ENCODE data around the gene STK32B.
"Not testable (repeated sequence)": the region's sequence is repeated elsewhere in the genome, so short reads cannot be mapped to it uniquely, and the experiment has no call there.

Gene STK32B

GRCh38 chr4:5054532-5054931, 3.3 kb downstream of the STK32B start:
- in situ Hi-C loops (cut with MboI; ENCODE audit: low pct_unique_long_range_greater_than_20kb, low sequenced_read_pairs) = no loop called here
- no peak for DNase-seq

DNA sequence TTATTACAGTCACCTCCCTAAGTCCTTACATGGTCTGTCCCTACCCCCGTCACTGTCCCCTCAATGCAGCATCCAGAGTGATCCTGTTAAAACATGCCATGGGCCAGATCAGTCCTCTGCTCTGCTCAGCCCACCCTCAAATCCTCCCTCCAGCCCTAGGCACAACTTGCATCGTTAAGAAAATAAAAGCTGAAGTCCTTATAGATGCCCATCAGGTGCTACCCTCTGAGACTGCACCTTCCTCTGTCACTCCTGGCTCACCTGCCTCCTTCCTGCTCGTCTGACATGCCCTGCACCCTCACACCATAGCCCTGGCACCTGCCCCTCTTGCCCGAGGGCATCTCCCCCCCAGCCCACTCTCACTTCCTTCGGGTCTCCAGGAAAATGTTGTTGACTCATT, 4.1 kb downstream of the STK32B start:
- in situ Hi-C loops (cut with MboI; ENCODE audit: low pct_unique_long_range_greater_than_20kb, low sequenced_read_pairs) = no loop called here

DNA sequence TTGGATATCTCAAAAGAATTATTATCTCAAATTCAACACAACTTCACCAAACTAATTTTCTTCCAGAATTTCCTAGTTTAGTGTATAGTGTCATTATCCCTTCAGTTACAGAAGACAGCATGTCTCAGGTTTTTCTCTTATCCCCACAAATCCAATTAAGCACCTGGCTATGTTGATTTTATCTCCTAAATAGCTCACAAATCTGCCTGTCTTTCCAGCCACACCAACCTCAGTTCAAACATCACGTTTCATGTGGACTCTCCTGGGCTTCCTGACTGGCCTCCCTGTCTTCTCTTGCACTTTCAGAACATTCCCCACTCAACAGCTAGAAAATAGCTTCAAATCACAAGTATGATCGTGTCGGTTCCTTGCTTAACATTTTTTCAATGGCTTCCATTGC, 14.8 kb downstream of the STK32B start:
- no peak for DNase-seq
- in situ Hi-C loops (cut with MboI; ENCODE audit: low pct_unique_long_range_greater_than_20kb, low sequenced_read_pairs) = no loop called here

More for the DNA sequence above, 4.1 kb downstream of the STK32B start:
- DNase-seq = no peak

DNA sequence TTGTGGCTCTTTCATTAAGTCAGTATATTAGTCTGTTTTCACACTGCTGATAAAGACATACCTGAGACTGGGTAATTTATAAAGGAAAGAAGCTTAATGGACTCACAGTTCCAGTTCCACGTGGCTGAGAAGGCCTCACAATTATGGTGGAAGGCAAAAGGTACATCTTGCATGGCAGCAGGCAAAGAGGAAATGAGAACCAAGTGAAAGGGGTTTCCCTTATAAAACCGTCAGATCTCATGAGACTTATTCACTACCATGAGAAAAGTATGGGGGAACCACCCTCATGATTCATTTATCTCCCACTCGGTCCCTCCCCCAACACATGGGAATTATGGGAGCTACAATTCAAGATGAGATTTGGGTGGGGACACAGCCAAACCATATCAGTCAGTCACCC, 15.7 kb downstream of the STK32B start:
- in situ Hi-C loops (cut with MboI; ENCODE audit: low pct_unique_long_range_greater_than_20kb, low sequenced_read_pairs); DNase-seq: not testable (repeated sequence)

GRCh38 chr4:5067908-5068307, 16.6 kb downstream of the STK32B start:
- in situ Hi-C loops (cut with MboI; ENCODE audit: low pct_unique_long_range_greater_than_20kb, low sequenced_read_pairs) = no loop called here

DNA sequence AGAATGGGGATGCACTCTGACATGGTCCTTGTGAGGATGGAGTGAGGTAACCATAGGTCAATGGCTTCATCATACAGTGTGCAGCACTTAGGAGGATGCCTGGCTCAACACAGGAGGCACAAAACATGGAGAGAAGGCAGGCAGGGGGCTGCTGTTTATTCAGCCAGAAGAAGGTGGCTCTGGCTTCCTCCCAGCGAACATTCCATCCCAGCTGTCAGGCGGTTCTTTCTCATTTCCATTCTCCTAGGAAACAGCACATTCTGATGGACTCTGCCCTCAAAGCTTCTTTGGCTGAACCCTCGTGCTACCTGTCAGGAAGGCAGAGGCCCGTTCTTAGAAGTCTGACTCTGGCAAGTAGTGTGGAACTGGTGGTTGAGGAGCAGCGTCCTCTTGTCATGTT, 18.6 kb downstream of the STK32B start:
- in situ Hi-C loops (cut with MboI; ENCODE audit: low pct_unique_long_range_greater_than_20kb, low sequenced_read_pairs) = no loop called here
- no peak for DNase-seq

More at GRCh38 chr4:5067908-5068307, 16.6 kb downstream of the STK32B start:
- no peak for DNase-seq

DNA sequence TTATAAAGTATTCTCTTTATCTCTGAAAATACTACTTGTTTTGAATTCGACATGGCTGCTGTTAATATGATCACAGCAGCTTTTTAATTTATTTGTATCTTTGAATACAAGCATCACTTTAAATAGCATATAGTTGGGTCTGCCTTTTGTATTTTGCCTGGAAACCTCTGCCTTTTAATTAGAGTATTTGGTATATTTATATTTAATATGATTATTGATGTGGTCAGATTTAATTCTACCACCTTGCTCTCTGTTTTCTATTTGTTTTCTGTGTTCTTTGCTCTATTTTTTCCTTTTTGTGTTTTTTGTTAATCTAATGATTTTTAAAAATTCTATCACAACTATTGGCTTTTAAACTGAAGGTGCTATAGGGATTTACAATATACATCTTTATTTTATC, 21.7 kb downstream of the STK32B start:
- in situ Hi-C loops (cut with MboI; ENCODE audit: low pct_unique_long_range_greater_than_20kb, low sequenced_read_pairs) = no loop called here
- DNase-seq = no peak

DNA sequence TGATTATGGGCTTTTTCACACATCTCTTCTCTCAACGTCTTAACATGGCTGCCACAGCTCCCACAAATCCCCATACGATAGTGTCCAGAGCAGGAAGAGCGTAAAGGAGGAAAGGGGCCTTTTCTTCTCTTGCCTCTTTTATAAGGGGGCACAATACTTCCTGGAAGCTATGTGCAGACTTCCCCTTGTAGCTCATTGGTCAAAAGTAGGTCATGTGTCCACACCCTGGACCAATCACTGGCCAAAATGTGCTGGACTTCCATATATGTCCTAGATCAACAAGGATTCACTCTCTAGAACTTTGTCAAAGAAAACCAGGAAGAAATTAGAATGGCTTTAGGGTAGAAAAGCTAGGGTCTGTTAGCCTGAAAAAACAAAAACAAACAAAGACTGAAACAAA, 26.7 kb downstream of the STK32B start:
- in situ Hi-C loops (cut with MboI; ENCODE audit: low pct_unique_long_range_greater_than_20kb, low sequenced_read_pairs) = no loop called here
- DNase-seq = no peak

- in situ Hi-C loops (cut with MboI; ENCODE audit: low pct_unique_long_range_greater_than_20kb, low sequenced_read_pairs) = no loop called here
Observed at GRCh38 chr4:5079581-5079980, 28.3 kb downstream of the STK32B start.

GRCh38 chr4:5081441-5081999, 30.2 kb downstream of the STK32B start:
- no peak for DNase-seq
- in situ Hi-C loops (cut with MboI; ENCODE audit: low pct_unique_long_range_greater_than_20kb, low sequenced_read_pairs) = no loop called here

More at GRCh38 chr4:5079581-5079980, 28.3 kb downstream of the STK32B start:
- DNase-seq = no peak

DNA sequence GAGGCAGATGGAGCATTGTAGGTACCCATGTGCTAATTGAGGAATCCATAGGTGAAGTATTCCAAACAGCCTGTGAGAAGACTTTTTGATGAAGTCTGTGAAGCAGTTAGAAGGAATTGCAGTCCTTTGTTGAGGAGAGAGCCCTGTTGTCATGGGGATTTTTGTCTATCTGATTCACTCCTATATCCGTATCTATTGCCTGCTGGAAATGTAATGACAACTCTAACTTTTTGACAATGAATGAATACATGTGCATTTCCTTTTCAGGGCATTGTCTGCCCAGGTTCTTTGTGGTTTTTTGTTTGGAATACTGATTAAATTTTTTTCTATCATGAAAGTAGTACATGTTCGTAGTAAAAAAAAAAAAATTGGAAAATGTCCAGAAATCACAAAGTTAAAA, 31.1 kb downstream of the STK32B start:
- DNase-seq = no peak
- in situ Hi-C loops (cut with MboI; ENCODE audit: low pct_unique_long_range_greater_than_20kb, low sequenced_read_pairs) = no loop called here

- in situ Hi-C loops (cut with MboI; ENCODE audit: low pct_unique_long_range_greater_than_20kb, low sequenced_read_pairs) = no loop called here
- no peak for DNase-seq
Observed at GRCh38 chr4:5084911-5085475, 33.7 kb downstream of the STK32B start.

DNA sequence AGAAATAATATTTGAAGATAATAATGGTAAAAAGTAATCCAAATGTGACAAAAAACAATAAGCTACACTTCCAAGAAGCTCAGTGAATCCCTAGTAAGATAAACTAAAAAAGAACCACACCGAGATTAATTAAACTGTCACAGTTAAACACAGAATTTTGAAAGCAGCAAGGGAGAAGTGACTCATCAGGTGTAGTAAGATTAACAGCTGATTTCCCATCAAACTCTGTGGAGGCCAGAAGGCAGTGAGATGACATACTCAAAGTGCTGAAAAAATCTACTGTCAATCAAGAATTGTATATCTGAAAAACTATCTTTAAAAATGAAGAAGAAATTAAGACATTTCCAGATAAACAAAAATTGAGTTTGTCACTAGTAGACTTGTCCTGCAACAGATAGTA, 35.3 kb downstream of the STK32B start:
- DNase-seq = no peak
- in situ Hi-C loops (cut with MboI; ENCODE audit: low pct_unique_long_range_greater_than_20kb, low sequenced_read_pairs) = no loop called here

DNA sequence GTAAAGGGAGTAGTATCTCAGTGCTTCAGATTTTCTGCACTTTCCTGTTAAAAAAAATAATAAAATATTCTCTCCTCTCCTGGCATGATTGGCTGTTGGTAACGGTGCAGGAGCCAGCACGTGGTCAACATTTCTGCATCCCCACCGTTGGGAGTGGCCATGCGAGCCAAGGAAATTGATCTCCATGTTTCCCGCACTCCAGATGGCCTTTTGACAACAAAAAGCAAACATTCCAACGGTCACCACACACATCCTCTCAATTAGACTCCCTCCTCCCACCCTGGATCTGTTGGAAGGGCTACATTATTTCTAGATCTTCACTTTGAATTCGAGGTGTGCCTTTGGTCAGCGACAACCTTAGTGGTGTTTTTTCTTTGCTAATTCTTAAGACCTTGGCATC, 45.0 kb downstream of the STK32B start:
- DNase-seq = no peak
- in situ Hi-C loops (cut with MboI; ENCODE audit: low pct_unique_long_range_greater_than_20kb, low sequenced_read_pairs) = no loop called here

- no peak for DNase-seq
- in situ Hi-C loops (cut with MboI; ENCODE audit: low pct_unique_long_range_greater_than_20kb, low sequenced_read_pairs) = no loop called here
Observed at GRCh38 chr4:5098176-5098575, 46.9 kb downstream of the STK32B start.

DNA sequence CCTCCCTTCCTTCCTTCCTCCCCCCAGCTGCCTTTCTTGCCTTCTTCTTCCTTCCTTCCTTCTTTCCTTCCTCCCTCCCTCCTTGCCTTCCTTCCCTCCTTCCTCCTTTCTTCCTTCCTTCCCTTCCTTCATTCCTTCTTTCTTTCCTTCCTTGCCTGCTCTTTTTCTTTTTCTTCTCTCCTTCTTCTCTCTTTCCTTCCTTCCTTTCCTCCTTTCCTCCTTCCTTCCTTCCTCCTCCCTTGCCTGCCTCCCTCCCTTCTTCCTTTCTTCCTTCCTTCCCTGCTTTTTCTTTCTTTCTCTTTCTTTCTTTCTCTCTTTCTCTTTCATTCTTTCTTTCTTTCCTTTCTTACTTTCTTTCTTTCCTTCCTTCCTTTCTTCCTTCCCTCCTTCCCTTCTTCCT, 49.1 kb downstream of the STK32B start:
- no peak for DNase-seq
- in situ Hi-C loops (cut with MboI; ENCODE audit: low pct_unique_long_range_greater_than_20kb, low sequenced_read_pairs) = no loop called here

- DNase-seq = no peak
- in situ Hi-C loops (cut with MboI; ENCODE audit: low pct_unique_long_range_greater_than_20kb, low sequenced_read_pairs) = no loop called here
Observed at GRCh38 chr4:5100986-5101385, 49.7 kb downstream of the STK32B start.

- DNase-seq = no peak
- in situ Hi-C loops (cut with MboI; ENCODE audit: low pct_unique_long_range_greater_than_20kb, low sequenced_read_pairs) = no loop called here
Observed at GRCh38 chr4:5101571-5101970, 50.3 kb downstream of the STK32B start.

- no peak for DNase-seq
- in situ Hi-C loops (cut with MboI; ENCODE audit: low pct_unique_long_range_greater_than_20kb, low sequenced_read_pairs) = no loop called here
Observed at GRCh38 chr4:5110901-5111300, 59.6 kb downstream of the STK32B start.

- no peak for DNase-seq
- in situ Hi-C loops (cut with MboI; ENCODE audit: low pct_unique_long_range_greater_than_20kb, low sequenced_read_pairs) = no loop called here
Observed at GRCh38 chr4:5112333-5113095, 61.2 kb downstream of the STK32B start.

- DNase-seq = no peak
- in situ Hi-C loops (cut with MboI; ENCODE audit: low pct_unique_long_range_greater_than_20kb, low sequenced_read_pairs) = no loop called here
Observed at GRCh38 chr4:5114950-5115349, 63.7 kb downstream of the STK32B start.

All from KBM-7 (cell line).